Measurements from ENCODE around the gene IGFBPL1.

The IGFBPL1 gene

GRCh38 chr9:38395653-38396370 lies 28.4 kb downstream of the IGFBPL1 start:
- no peak for ATAC-seq
- TF ChIP-seq TOX (CRISPR knock-in tag; IDR thresholded peaks at IDR 0.05; ENCODE audit: borderline replicate concordance) = no peak
- TF ChIP-seq ZFP30 (CRISPR knock-in tag; IDR thresholded peaks at IDR 0.05) = no peak
- TF ChIP-seq PATZ1 (CRISPR knock-in tag; IDR thresholded peaks at IDR 0.05; ENCODE audit: borderline replicate concordance) = no peak
- no peak for TF ChIP-seq POU6F1 (CRISPR knock-in tag; IDR thresholded peaks at IDR 0.05; ENCODE audit: borderline replicate concordance, low read depth)
- TF ChIP-seq ISL1 (CRISPR knock-in tag; IDR thresholded peaks at IDR 0.05) = no peak
- no peak for TF ChIP-seq ZNF565 (CRISPR knock-in tag; conservative IDR thresholded peaks at IDR 0.05; ENCODE audit: low read depth)
- no peak for TF ChIP-seq ZFP3 (CRISPR knock-in tag; IDR thresholded peaks at IDR 0.05)
- TF ChIP-seq PPARA (CRISPR knock-in tag; IDR thresholded peaks at IDR 0.05; ENCODE audit: borderline replicate concordance) = no peak
- TF ChIP-seq TCF4 (CRISPR knock-in tag; IDR thresholded peaks at IDR 0.05; ENCODE audit: borderline replicate concordance) = no peak
- no peak for TF ChIP-seq ZC3H10 (CRISPR knock-in tag; IDR thresholded peaks at IDR 0.05)
- TF ChIP-seq ARNTL (CRISPR knock-in tag; IDR thresholded peaks at IDR 0.05; ENCODE audit: borderline replicate concordance, low read depth) = no peak
- TF ChIP-seq CREB5 (CRISPR knock-in tag; IDR thresholded peaks at IDR 0.05; ENCODE audit: low read depth) = no peak
- no peak for TF ChIP-seq RARB (CRISPR knock-in tag; IDR thresholded peaks at IDR 0.05)
- no peak for TF ChIP-seq SNAI2 (CRISPR knock-in tag; IDR thresholded peaks at IDR 0.05)
- TF ChIP-seq CSDC2 (CRISPR knock-in tag; IDR thresholded peaks at IDR 0.05) = no peak
- TF ChIP-seq ZNF70 (CRISPR knock-in tag; IDR thresholded peaks at IDR 0.05) = no peak

- no peak for ATAC-seq
- TF ChIP-seq TCF4 (CRISPR knock-in tag; IDR thresholded peaks at IDR 0.05; ENCODE audit: borderline replicate concordance) = no peak
- TF ChIP-seq RARB (CRISPR knock-in tag; IDR thresholded peaks at IDR 0.05) = no peak
- no peak for TF ChIP-seq ZFP30 (CRISPR knock-in tag; IDR thresholded peaks at IDR 0.05)
- TF ChIP-seq ZNF8 (CRISPR knock-in tag; IDR thresholded peaks at IDR 0.05) = no peak
- TF ChIP-seq ZC3H10 (CRISPR knock-in tag; IDR thresholded peaks at IDR 0.05) = no peak
- TF ChIP-seq PPARA (CRISPR knock-in tag; IDR thresholded peaks at IDR 0.05; ENCODE audit: borderline replicate concordance) = no peak
- TF ChIP-seq GLIS3 (CRISPR knock-in tag; IDR thresholded peaks at IDR 0.05) = no peak
- TF ChIP-seq ZNF70 (CRISPR knock-in tag; IDR thresholded peaks at IDR 0.05) = no peak
These were observed 29.8 kb downstream of the IGFBPL1 start for GRCh38 chr9:38394416-38394815.

- TF ChIP-seq ESRRG (CRISPR knock-in tag; IDR thresholded peaks at IDR 0.05) (no peak), ARNTL (CRISPR knock-in tag; IDR thresholded peaks at IDR 0.05; ENCODE audit: borderline replicate concordance, low read depth) (no peak), POU6F1 (CRISPR knock-in tag; IDR thresholded peaks at IDR 0.05; ENCODE audit: borderline replicate concordance, low read depth) (no peak), ISL1 (CRISPR knock-in tag; IDR thresholded peaks at IDR 0.05) (no peak), TOX (CRISPR knock-in tag; IDR thresholded peaks at IDR 0.05; ENCODE audit: borderline replicate concordance) (no peak), CSDC2 (CRISPR knock-in tag; IDR thresholded peaks at IDR 0.05) (no peak), SNAI2 (CRISPR knock-in tag; IDR thresholded peaks at IDR 0.05) (no peak), ZFP30 (CRISPR knock-in tag; IDR thresholded peaks at IDR 0.05) (no peak), OSR1 (CRISPR knock-in tag; IDR thresholded peaks at IDR 0.05) (no peak), BACH2 (CRISPR knock-in tag; IDR thresholded peaks at IDR 0.05; ENCODE audit: borderline replicate concordance) (no peak), RARB (CRISPR knock-in tag; IDR thresholded peaks at IDR 0.05) (no peak), ZC3H10 (CRISPR knock-in tag; IDR thresholded peaks at IDR 0.05) (no peak), GLIS3 (CRISPR knock-in tag; IDR thresholded peaks at IDR 0.05) (no peak), ZNF8 (CRISPR knock-in tag; IDR thresholded peaks at IDR 0.05) (no peak), PATZ1 (CRISPR knock-in tag; IDR thresholded peaks at IDR 0.05; ENCODE audit: borderline replicate concordance) (no peak), PPARA (CRISPR knock-in tag; IDR thresholded peaks at IDR 0.05; ENCODE audit: borderline replicate concordance) (no peak), TCF4 (CRISPR knock-in tag; IDR thresholded peaks at IDR 0.05; ENCODE audit: borderline replicate concordance) (no peak), CREB5 (CRISPR knock-in tag; IDR thresholded peaks at IDR 0.05; ENCODE audit: low read depth) (no peak), ZNF565 (CRISPR knock-in tag; conservative IDR thresholded peaks at IDR 0.05; ENCODE audit: low read depth) (no peak)
- no peak for ATAC-seq
These were observed 31.0 kb downstream of the IGFBPL1 start for GRCh38 chr9:38393128-38393796.
